Sigmoid colon (tissue), 3 donors: Measurements from ENCODE around the gene GMDS.

Experiments used
- CTCF ChIP-seq, 4 experiments: fragments of 450-650 bp in 3 of 4; fragments of 200-600 bp in 1 of 4; IDR thresholded peaks; one replicate each; pipeline ENCODE4 v1.5.1; 2016 to 2019; ENCODE audit warnings: antibody characterized with exemption in 4 of 4, mild to moderate bottlenecking in 3 of 4, moderate library complexity in 2 of 4
- POLR2A ChIP-seq, 2 donors: fragments of 450-650 bp; IDR thresholded peaks; one replicate each; pipeline ENCODE4 v1.6.1; 2016; ENCODE audit warnings: antibody characterized with exemption in 2 of 2, mild to moderate bottlenecking in 2 of 2, moderate library complexity in 2 of 2

- TF ChIP-seq POLR2A (IDR thresholded peaks at IDR 0.05) (no peak), CTCF (IDR thresholded peaks at IDR 0.05) (no peak)
These were observed 208.0 kb downstream of the GMDS start for GRCh38 chr6:2037237-2037926.
